ENCODE measurements around the gene HLA-F. TPM values are rescaled to one million over a fixed set of nuclear protein-coding genes. Genes with fewer than 3 reads are reported as not detected.

Gene HLA-F
- total RNA-seq, 1 donor from 2014 or later: 51.6 TPM

- no peak for DNase-seq (ENCODE audit: low spot score)
Measured at GRCh38 chr6:29763491-29764289, 40.5 kb downstream of the HLA-F start.

GRCh38 chr6:29764422-29765196, 41.4 kb downstream of the HLA-F start:
- no peak for DNase-seq (ENCODE audit: low spot score)

DNA sequence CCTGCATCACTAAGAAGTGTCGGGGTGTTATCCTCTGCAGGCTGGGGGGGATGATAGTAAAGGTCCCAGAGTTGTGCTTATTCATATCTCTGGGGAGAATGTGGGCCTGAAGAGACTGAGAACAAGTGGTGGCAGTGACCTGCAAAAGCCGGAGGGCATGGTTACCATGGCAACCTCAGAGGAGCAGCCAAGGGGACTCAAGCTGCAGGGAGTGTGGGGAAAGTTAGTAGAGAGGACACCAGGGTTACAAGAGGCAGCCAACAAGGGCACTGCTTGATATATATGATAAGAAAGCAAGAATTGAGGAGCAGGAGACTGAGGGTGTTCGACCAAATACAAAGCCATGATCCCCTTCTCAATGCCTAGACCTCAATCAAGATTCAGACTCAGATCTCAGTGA, 46.1 kb downstream of the HLA-F start:
- no peak for DNase-seq (ENCODE audit: low spot score)

GRCh38 chr6:29770306-29770705, 47.1 kb downstream of the HLA-F start:
- DNase-seq (ENCODE audit: low spot score): no peak

- no peak for DNase-seq (ENCODE audit: low spot score)
Measured at GRCh38 chr6:29776684-29777083, 53.5 kb downstream of the HLA-F start.

Other genes starting within 250 kb of the HLA-F start
- not detected for gene MAS1L, start 235.5 kb upstream of the HLA-F start, total RNA-seq
- gene UBD, start 163.7 kb upstream of the HLA-F start, total RNA-seq: 8.8 TPM
- not detected for gene OR2H2, start 138.3 kb upstream of the HLA-F start, total RNA-seq
- gene GABBR1, start 90.3 kb upstream of the HLA-F start, total RNA-seq: 64.3 TPM
- not detected for gene MOG, start 66.3 kb upstream of the HLA-F start, total RNA-seq
- 3.0 TPM for gene ZFP57, start 42.3 kb upstream of the HLA-F start, total RNA-seq
- gene HLA-G, start 104.4 kb downstream of the HLA-F start, total RNA-seq: not detected
- 304 TPM for gene HLA-A, start 219.1 kb downstream of the HLA-F start, total RNA-seq